Activated CD4-positive, alpha-beta memory T cell treated with anti-CD3 and anti-CD28 coated beads, Interleukin-2, amount 10 ng/mL, durations not matched to agents 7 days and 5 days (primary cell): ENCODE measurements around the gene GRN. TPM values are rescaled to one million over a fixed set of nuclear protein-coding genes. Genes with fewer than 3 reads are reported as not detected.
"Not testable (repeated sequence)": the region's sequence is repeated elsewhere in the genome, so short reads cannot be mapped to it uniquely, and the experiment has no call there.

Experiments used
- CTCF ChIA-PET: fragments of 350-600 bp; sonication (Branson Sonifier 250); formaldehyde crosslinking; loops from one replicate; lab custom pipeline; 2021; ENCODE audit warnings: antibody characterized with exemption, inconsistent platforms; lab: Charles Lee
- POLR2A ChIA-PET: fragments of 350-600 bp; sonication (Branson Sonifier 250); formaldehyde crosslinking; loops from one replicate; lab custom pipeline; 2021; ENCODE audit warnings: antibody characterized with exemption; lab: Charles Lee
- DNase-seq: peaks from one replicate; pipeline ENCODE4 v3.0.0-alpha.2; 2020
- H3K27ac Mint-ChIP-seq: one replicate; pipeline ENCODE4 v1.8.0; 2021; ENCODE audit warnings: mild to moderate bottlenecking, mixed read lengths
- H3K27me3 Mint-ChIP-seq: one replicate; pipeline ENCODE4 v1.8.0; 2021; ENCODE audit warnings: mixed read lengths
- H3K36me3 Mint-ChIP-seq: one replicate; pipeline ENCODE4 v1.8.0; 2021; ENCODE audit warnings: low read depth, mixed read lengths
- H3K4me1 Mint-ChIP-seq: one replicate; pipeline ENCODE4 v1.8.0; 2021; ENCODE audit warnings: mixed read lengths
- H3K4me3 Mint-ChIP-seq: one replicate; pipeline ENCODE4 v1.8.0; 2021; ENCODE audit warnings: mild to moderate bottlenecking, mixed read lengths
- H3K9me3 Mint-ChIP-seq: one replicate; pipeline ENCODE4 v1.8.0; 2021; ENCODE audit warnings: mixed read lengths
- total RNA-seq, 2 experiments: library from RNA; stranded (reverse); gene quantifications; one replicate each; pipeline ENCODE4 v1.2.3, GENCODE V29; 2021

The GRN gene
- total RNA-seq, 2 experiments from 2014 or later, result 87.8 to 98.4 TPM

DNA sequence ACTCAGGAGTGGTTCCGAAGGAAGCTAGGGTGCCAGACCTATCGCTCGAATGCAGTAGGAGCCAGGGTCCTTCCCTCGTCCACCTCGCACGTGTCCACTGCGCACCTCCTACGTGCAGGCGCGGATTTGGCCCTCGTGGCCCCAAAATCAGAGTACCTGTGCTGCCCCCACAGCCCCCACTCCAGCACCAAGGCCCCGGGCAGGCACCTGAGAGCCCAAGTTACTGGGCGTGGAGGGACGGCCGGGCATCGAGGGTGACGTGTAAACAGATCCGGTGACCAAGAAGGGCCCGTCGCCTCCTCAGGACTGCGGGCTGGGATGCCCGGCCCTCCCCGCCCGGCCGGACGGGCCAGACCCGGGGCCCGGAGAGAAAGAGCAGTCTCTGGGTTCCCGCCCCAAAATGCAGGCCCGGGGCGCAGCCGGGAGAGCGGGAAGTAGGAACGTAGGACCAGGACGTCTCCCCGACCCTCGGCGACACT, 21.0 kb upstream of the GRN start:
- peaks cover 28% of the 10 kb centered on the region for H3K4me1 Mint-ChIP-seq
- peak overlapping the region; percentile 52 for H3K27ac Mint-ChIP-seq
- ChIA-PET CTCF (interaction anchor here (0.6 to 1.2 kb wide), 3 partner anchors 102 to 138 kb away, joined by 3 to 8 read pairs (median 4); no protein-coding TSS in a partner anchor), POLR2A (interaction anchor here (1.0 to 8.0 kb wide), 7 partner anchors 106 to 396 kb away, joined by 3 to 117 read pairs (median 8); partner anchors contain the start of genes TMUB2 and UBTF)
- H3K27me3 Mint-ChIP-seq, result no peaks in the 10 kb centered on the region
- peaks cover 19% of the 10 kb centered on the region for H3K36me3 Mint-ChIP-seq
- H3K4me3 Mint-ChIP-seq, result peak overlapping the region; percentile 87
- no peaks in the 10 kb centered on the region for H3K9me3 Mint-ChIP-seq
- DNase-seq, result no peak

DNA sequence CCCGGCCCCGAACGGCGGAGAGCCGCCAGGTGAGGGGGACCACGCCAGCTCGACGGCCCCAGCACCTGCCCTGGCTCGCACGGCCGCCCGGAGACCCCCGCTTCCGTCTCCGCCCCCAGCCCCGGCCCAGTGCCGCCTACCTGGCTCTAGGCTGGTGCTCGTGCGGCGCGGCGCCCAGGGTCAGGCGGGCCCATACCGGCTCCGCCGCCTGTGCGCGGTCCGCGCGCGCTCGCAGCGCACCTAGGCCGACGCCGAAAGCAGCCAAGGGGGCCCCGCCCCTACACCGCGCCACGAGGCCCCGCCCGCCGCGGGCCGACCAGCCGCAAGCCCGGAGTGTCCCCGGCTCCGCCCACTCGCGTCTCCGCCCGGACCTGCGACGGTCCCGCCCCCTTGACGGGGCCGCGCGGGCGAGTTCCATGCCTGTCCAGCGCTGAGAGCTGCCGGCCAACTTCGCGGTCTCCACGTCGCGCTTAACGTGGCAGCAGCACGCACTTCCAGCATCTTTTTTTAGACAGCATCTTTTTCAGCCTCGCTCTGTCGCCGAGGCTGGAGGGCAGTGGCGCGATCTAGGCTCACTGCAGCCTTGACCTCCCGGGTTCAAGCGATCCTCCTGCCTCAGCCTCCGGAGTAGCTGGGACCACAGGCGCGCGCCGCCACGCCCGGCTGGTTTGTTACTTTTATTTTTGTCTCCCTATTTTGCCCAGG, 20.4 kb upstream of the GRN start, which contains the start of gene SLC25A39:
TSS of gene SLC25A39 (minus strand) at position 253 of the 705 bp plus-strand sequence. CDS start 1,261 bp downstream, outside the sequence.
- H3K27ac Mint-ChIP-seq, result peak within 1 kb of the TSS; percentile 97
- no peaks in the 10 kb centered on the region for H3K27me3 Mint-ChIP-seq
- ChIA-PET CTCF (interaction anchor here (0.5 to 1.2 kb wide), 4 partner anchors 29 to 139 kb away, joined by 3 to 8 read pairs (median 4); no protein-coding TSS in a partner anchor), POLR2A (interaction anchor here (0.9 to 8.0 kb wide), 8 partner anchors 14 to 396 kb away, joined by 3 to 117 read pairs (median 6); partner anchors contain the start of genes TMUB2 and UBTF)
- peaks cover 28% of the 10 kb centered on the region for H3K4me1 Mint-ChIP-seq
- DNase-seq, result peak; percentile 95
- no peaks in the 10 kb centered on the region for H3K9me3 Mint-ChIP-seq
- peaks cover 14% of the 10 kb centered on the region for H3K36me3 Mint-ChIP-seq
- peak within 1 kb of the TSS; percentile 87 for H3K4me3 Mint-ChIP-seq

DNA sequence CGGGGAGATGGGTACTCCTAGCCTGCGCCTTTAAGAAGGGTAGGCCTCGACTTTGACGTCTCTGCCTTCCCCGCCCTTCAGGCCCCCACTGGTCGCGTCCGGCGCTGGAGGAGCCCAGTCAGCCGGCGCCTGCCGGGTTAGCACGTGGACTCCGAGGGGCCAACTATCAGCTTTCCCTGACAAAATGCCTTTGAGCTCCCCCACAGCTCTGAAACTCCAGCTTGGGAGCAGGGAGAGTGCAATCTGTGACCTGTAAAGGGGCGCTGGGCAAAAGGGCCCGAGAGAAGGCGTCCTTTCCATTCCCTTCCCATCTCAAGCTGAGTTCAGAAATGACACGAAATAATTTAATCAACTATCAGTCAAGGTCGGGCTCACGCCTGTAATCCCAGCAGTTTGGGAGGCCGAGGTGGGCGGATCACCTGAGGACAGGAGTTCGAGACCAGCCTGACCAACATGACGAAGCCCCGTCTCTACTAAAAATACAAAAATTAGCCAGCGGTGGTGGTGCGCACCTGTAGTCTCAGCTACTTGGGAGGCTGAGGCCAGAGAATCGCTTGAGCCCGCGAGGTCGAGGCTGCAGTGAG, 18.1 kb upstream of the GRN start:
- peaks cover 34% of the 10 kb centered on the region for H3K4me1 Mint-ChIP-seq
- H3K27ac Mint-ChIP-seq, result peak overlapping the region; percentile 81
- H3K36me3 Mint-ChIP-seq, result no peaks in the 10 kb centered on the region
- ChIA-PET CTCF (interaction anchor here (0.7 to 1.7 kb wide), 10 partner anchors 9 to 203 kb away, joined by 3 to 18 read pairs (median 5); partner anchors contain the start of genes FAM171A2, GRN, HDAC5 and UBTF), POLR2A (interaction anchor here (1.0 to 8.0 kb wide), 10 partner anchors 8 to 141 kb away, joined by 3 to 117 read pairs (median 6); partner anchors contain the start of genes GRN, TMUB2 and UBTF)
- peak; percentile 96 for DNase-seq
- H3K4me3 Mint-ChIP-seq, result peak overlapping the region; percentile 87
- no peaks in the 10 kb centered on the region for H3K9me3 Mint-ChIP-seq
- H3K27me3 Mint-ChIP-seq, result no peaks in the 10 kb centered on the region

- POLR2A ChIA-PET, result interaction anchor here (0.8 to 8.0 kb wide), 5 partner anchors 107 to 142 kb away, joined by 3 to 117 read pairs (median 8); partner anchors contain the start of genes TMUB2 and UBTF
- Mint-ChIP-seq H3K9me3 (no peaks in the 10 kb centered on the region), H3K4me1 (peaks cover 34% of the 10 kb centered on the region), H3K27me3 (no peaks in the 10 kb centered on the region), H3K27ac (no peak overlapping the region), H3K4me3 (peak overlapping the region; percentile 16), H3K36me3 (no peaks in the 10 kb centered on the region)
- DNase-seq, result no peak
- CTCF ChIA-PET, result interaction anchor here (1.3 to 8.1 kb wide), 3 partner anchors 118 to 130 kb away, joined by 9 to 65 read pairs (median 18); no protein-coding TSS in a partner anchor
These were observed 17.2 kb upstream of the GRN start for GRCh38 chr17:44327715-44328449.

DNA sequence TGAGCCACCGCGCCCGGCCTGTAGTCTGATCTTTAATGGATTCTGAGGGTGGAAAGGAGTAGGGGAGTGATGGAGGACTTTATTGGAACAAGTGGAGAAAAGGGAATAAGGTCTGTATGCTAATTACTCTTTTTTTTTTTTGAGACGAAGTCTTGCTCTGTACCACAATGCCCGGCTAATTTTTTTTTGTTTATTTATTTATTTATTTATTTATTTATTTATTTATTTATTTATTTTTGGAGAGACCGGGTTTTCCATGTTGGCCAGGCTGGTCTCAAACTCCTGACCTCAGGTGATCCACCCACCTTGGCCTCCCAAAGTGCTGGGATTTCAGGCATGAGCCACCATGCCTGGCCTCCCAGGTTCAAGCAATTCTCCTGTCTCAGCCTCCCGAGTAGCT, 15.6 kb upstream of the GRN start:
- not testable (repeated sequence) for H3K27me3 Mint-ChIP-seq, DNase-seq, H3K36me3 Mint-ChIP-seq, H3K4me3 Mint-ChIP-seq, H3K9me3 Mint-ChIP-seq, H3K27ac Mint-ChIP-seq
- peaks cover 23% of the 10 kb centered on the region for H3K4me1 Mint-ChIP-seq
- POLR2A ChIA-PET, result interaction anchor here (2.0 kb wide), 1 partner anchor 120 kb away, joined by 8 read pairs; no protein-coding TSS in a partner anchor
- CTCF ChIA-PET, result interaction anchor here (0.6 to 8.1 kb wide), 9 partner anchors 9 to 222 kb away, joined by 3 to 65 read pairs (median 6); no protein-coding TSS in a partner anchor

- H3K4me3 Mint-ChIP-seq, H3K27me3 Mint-ChIP-seq, DNase-seq, H3K27ac Mint-ChIP-seq, H3K36me3 Mint-ChIP-seq, H3K9me3 Mint-ChIP-seq: not testable (repeated sequence)
- ChIA-PET POLR2A (interaction anchor here (0.5 to 2.0 kb wide), 7 partner anchors 15 to 264 kb away, joined by 3 to 9 read pairs (median 5); no protein-coding TSS in a partner anchor), CTCF (interaction anchor here (0.6 to 8.1 kb wide), 19 partner anchors 10 to 223 kb away, joined by 3 to 65 read pairs (median 6); partner anchors contain the start of genes FAM171A2, GRN and TMUB2)
- peaks cover 22% of the 10 kb centered on the region for H3K4me1 Mint-ChIP-seq
These were observed 14.8 kb upstream of the GRN start for GRCh38 chr17:44330263-44330662.

DNA sequence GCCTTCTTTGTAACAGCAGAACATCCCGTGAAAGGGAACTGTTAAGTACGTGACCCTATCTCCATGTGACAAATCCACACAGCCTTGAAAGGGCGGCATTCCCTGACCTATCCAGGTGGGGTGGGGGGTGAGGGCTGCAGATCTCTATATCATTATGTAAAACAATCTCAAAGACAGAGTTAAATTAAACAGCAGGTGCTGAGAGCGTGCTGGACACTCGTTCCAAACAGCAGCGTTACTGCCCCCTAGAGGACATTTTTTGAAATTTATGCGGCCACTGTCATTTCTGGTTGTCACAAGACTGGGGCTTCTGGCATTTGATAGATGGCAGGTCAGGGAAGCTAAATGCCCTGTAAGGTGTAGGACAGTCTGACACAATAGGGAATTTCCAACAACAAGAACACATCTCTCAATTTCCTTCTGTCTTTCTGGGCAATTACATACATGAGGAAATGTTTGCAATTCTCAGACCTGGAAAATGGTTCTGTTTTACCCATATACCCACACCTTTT, 13.8 kb upstream of the GRN start:
- ChIA-PET POLR2A (interaction anchor here (0.8 to 2.0 kb wide), 9 partner anchors 14 to 145 kb away, joined by 3 to 9 read pairs (median 5); partner anchors contain the start of gene GRN), CTCF (interaction anchor here (0.6 to 8.1 kb wide), 20 partner anchors 9 to 163 kb away, joined by 3 to 65 read pairs (median 4); partner anchors contain the start of genes FAM171A2, GRN and TMUB2)
- peak overlapping the region; percentile 32 for H3K27ac Mint-ChIP-seq
- H3K4me3 Mint-ChIP-seq, result no peak overlapping the region
- H3K36me3 Mint-ChIP-seq, result no peaks in the 10 kb centered on the region
- H3K27me3 Mint-ChIP-seq, result peaks cover 2% of the 10 kb centered on the region
- H3K9me3 Mint-ChIP-seq, result no peaks in the 10 kb centered on the region
- H3K4me1 Mint-ChIP-seq, result peaks cover 16% of the 10 kb centered on the region
- DNase-seq, result peak; percentile 74

DNA sequence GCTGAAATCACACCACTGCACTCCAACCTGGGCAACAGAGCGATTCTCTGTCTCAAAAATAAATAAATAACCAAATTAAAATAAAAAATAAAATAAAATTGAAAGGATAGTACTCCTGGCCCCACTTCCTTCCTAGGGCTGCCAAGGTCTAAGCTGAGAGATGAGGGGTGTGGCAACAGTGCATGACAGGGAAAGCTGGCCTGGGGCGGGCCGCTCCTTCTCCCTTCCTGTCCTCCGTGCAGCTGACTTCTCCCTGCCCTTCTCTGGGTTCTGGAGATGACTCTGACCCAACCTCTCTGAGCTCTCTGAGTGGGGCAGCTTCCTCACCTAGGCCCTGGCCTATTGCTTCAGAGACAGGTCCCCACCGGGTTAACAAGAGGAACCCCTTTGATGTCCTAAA, 11.7 kb upstream of the GRN start:
- no peak overlapping the region for H3K4me3 Mint-ChIP-seq
- CTCF ChIA-PET, result interaction anchor here (0.9 to 8.1 kb wide), 4 partner anchors 12 to 123 kb away, joined by 3 to 65 read pairs (median 12); partner anchors contain the start of genes FAM171A2 and GRN
- H3K36me3 Mint-ChIP-seq, result no peaks in the 10 kb centered on the region
- H3K27me3 Mint-ChIP-seq, result peaks cover 2% of the 10 kb centered on the region
- H3K27ac Mint-ChIP-seq, result no peak overlapping the region
- POLR2A ChIA-PET, result interaction anchor here (1.1 to 1.4 kb wide), 2 partner anchors 16 to 123 kb away, joined by 4 read pairs; no protein-coding TSS in a partner anchor
- peaks cover 7% of the 10 kb centered on the region for H3K4me1 Mint-ChIP-seq
- no peak for DNase-seq
- no peaks in the 10 kb centered on the region for H3K9me3 Mint-ChIP-seq

- DNase-seq, result no peak
- CTCF ChIA-PET, result interaction anchor here (1.0 to 8.1 kb wide), 4 partner anchors 12 to 124 kb away, joined by 3 to 65 read pairs (median 6); partner anchors contain the start of gene FAM171A2
- Mint-ChIP-seq H3K4me3 (no peak overlapping the region), H3K9me3 (no peaks in the 10 kb centered on the region), H3K4me1 (peaks cover 10% of the 10 kb centered on the region), H3K36me3 (no peaks in the 10 kb centered on the region), H3K27me3 (peaks cover 2% of the 10 kb centered on the region), H3K27ac (no peak overlapping the region)
- POLR2A ChIA-PET, result interaction anchor here (1.1 to 1.5 kb wide), 3 partner anchors 11 to 148 kb away, joined by 3 to 4 read pairs (median 3); partner anchors contain the start of genes GRN and TMUB2
These were observed 10.8 kb upstream of the GRN start for GRCh38 chr17:44334315-44334714.

DNA sequence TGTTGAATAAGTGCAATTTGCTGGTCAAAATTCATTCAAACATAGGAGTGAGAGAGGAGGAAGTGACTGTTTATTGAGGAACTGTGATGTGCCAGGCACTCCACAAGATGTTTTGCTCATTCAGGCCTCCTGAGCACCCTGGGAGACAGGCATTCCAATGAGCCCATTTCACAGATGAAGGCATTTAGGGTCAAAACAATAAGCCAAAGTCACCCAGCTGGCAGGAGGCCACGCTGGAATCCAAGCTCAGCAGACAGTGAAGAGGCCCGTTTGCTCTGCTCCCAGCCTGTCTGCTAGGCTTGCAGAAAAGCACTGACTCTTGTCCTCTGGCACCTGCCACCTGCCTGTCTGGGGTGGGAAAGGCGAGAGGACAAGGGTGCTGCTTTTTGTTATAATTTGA, 10.4 kb upstream of the GRN start:
- H3K4me3 Mint-ChIP-seq, result no peak overlapping the region
- POLR2A ChIA-PET, result interaction anchor here (1.1 to 1.5 kb wide), 3 partner anchors 11 to 148 kb away, joined by 3 to 4 read pairs (median 3); partner anchors contain the start of genes GRN and TMUB2

GRCh38 chr17:44335564-44335963, 9.5 kb upstream of the GRN start:
- H3K27me3 Mint-ChIP-seq, result peaks cover 2% of the 10 kb centered on the region
- ChIA-PET CTCF (interaction anchor here (0.6 to 8.1 kb wide), 7 partner anchors 9 to 231 kb away, joined by 3 to 65 read pairs (median 4); partner anchors contain the start of genes FAM171A2 and GRN), POLR2A (interaction anchor here (1.2 to 1.5 kb wide), 2 partner anchors 10 to 19 kb away, joined by 3 to 4 read pairs; partner anchors contain the start of gene GRN)
- peaks cover 10% of the 10 kb centered on the region for H3K4me1 Mint-ChIP-seq
- no peaks in the 10 kb centered on the region for H3K9me3 Mint-ChIP-seq
- H3K4me3 Mint-ChIP-seq, result no peak overlapping the region
- DNase-seq, result no peak
- H3K36me3 Mint-ChIP-seq, result no peaks in the 10 kb centered on the region
- no peak overlapping the region for H3K27ac Mint-ChIP-seq

More for the DNA sequence above, 10.4 kb upstream of the GRN start:
- H3K27me3 Mint-ChIP-seq, result peaks cover 2% of the 10 kb centered on the region
- no peaks in the 10 kb centered on the region for H3K36me3 Mint-ChIP-seq
- H3K9me3 Mint-ChIP-seq, result no peaks in the 10 kb centered on the region
- CTCF ChIA-PET, result interaction anchor here (0.6 to 8.1 kb wide), 6 partner anchors 8 to 232 kb away, joined by 3 to 65 read pairs (median 6); partner anchors contain the start of gene FAM171A2
- H3K27ac Mint-ChIP-seq, result no peak overlapping the region
- DNase-seq, result no peak
- H3K4me1 Mint-ChIP-seq, result peaks cover 10% of the 10 kb centered on the region
